ENCODE measurements around the gene MEAK7. TPM values are rescaled to one million over a fixed set of nuclear protein-coding genes. Genes with fewer than 3 reads are reported as not detected.

MEAK7 gene
- 10 to 100 TPM; 14.0 to 16.7 TPM for total RNA-seq
- long read RNA-seq, donor 1, full-length matches to known transcripts, result 1 of 3 reads
- long read RNA-seq, donor 1, partial matches to known transcripts, result 0 of 3 reads
- long read RNA-seq, donor 1, other reads (novel, unspliced or antisense), result 2 of 3 reads
- long read RNA-seq, donor 2, full-length matches to known transcripts, result 6 of 22 reads
- long read RNA-seq, donor 2, partial matches to known transcripts, result 5 of 22 reads
- long read RNA-seq, donor 2, other reads (novel, unspliced or antisense), result 11 of 22 reads

- intact Hi-C loops (cut with DNase I), result no loop called here
- DNase-seq (ENCODE audit: low spot score), result peak; percentile 100
Observed at GRCh38 chr16:84504420-84505248, at the start of gene MEAK7. MEAK7 (minus strand) TSS chr16:84504659; CDS start chr16:84498086, 6,573 bp downstream.

- intact Hi-C loops (cut with DNase I), result no loop called here
- no peak for DNase-seq (ENCODE audit: low spot score)
Observed at GRCh38 chr16:84553873-84554399, 49.5 kb upstream of the MEAK7 start.

GRCh38 chr16:84552135-84552534 is 47.7 kb upstream of the MEAK7 start:
- DNase-seq (ENCODE audit: low spot score), result no peak
- intact Hi-C loops (cut with DNase I), result no loop called here

- DNase-seq (ENCODE audit: low spot score), result no peak
- intact Hi-C loops (cut with DNase I), result no loop called here
Observed at GRCh38 chr16:84550096-84550495, 45.6 kb upstream of the MEAK7 start.

- no peak for DNase-seq (ENCODE audit: low spot score)
- intact Hi-C loops (cut with DNase I), result no loop called here
Observed at GRCh38 chr16:84548971-84549844, 44.7 kb upstream of the MEAK7 start.

- intact Hi-C loops (cut with DNase I), result no loop called here
- DNase-seq (ENCODE audit: low spot score), result no peak
Observed at GRCh38 chr16:84548508-84548907, 44.0 kb upstream of the MEAK7 start.

- intact Hi-C loops (cut with DNase I), result no loop called here
- DNase-seq (ENCODE audit: low spot score), result no peak
Observed at GRCh38 chr16:84547546-84548061, 43.1 kb upstream of the MEAK7 start.

GRCh38 chr16:84546669-84547545 is 42.4 kb upstream of the MEAK7 start:
- DNase-seq (ENCODE audit: low spot score), result no peak
- intact Hi-C loops (cut with DNase I), result no loop called here

- intact Hi-C loops (cut with DNase I), result no loop called here
- no peak for DNase-seq (ENCODE audit: low spot score)
Observed at GRCh38 chr16:84545114-84545737, 40.8 kb upstream of the MEAK7 start.

GRCh38 chr16:84544031-84544773 is 39.7 kb upstream of the MEAK7 start:
- no peak for DNase-seq (ENCODE audit: low spot score)
- intact Hi-C loops (cut with DNase I), result no loop called here

GRCh38 chr16:84543253-84543652 is 38.8 kb upstream of the MEAK7 start:
- intact Hi-C loops (cut with DNase I), result no loop called here
- no peak for DNase-seq (ENCODE audit: low spot score)

GRCh38 chr16:84541999-84542817 is 37.7 kb upstream of the MEAK7 start:
- intact Hi-C loops (cut with DNase I), result no loop called here
- DNase-seq (ENCODE audit: low spot score), result no peak

- intact Hi-C loops (cut with DNase I), result no loop called here
- DNase-seq (ENCODE audit: low spot score), result no peak
Observed at GRCh38 chr16:84540194-84540593, 35.7 kb upstream of the MEAK7 start.

- intact Hi-C loops (cut with DNase I), result no loop called here
Observed at GRCh38 chr16:84538222-84538840, 33.9 kb upstream of the MEAK7 start.

GRCh38 chr16:84537491-84538151 is 33.2 kb upstream of the MEAK7 start:
- intact Hi-C loops (cut with DNase I), result no loop called here
- no peak for DNase-seq (ENCODE audit: low spot score)

More at GRCh38 chr16:84538222-84538840, 33.9 kb upstream of the MEAK7 start:
- no peak for DNase-seq (ENCODE audit: low spot score)

- intact Hi-C loops (cut with DNase I), result no loop called here
Observed at GRCh38 chr16:84535851-84536250, 31.4 kb upstream of the MEAK7 start.

More at GRCh38 chr16:84535851-84536250, 31.4 kb upstream of the MEAK7 start:
- no peak for DNase-seq (ENCODE audit: low spot score)
